Measurements from ENCODE around the gene NRL.

- TF ChIP-seq, protein P1, sequence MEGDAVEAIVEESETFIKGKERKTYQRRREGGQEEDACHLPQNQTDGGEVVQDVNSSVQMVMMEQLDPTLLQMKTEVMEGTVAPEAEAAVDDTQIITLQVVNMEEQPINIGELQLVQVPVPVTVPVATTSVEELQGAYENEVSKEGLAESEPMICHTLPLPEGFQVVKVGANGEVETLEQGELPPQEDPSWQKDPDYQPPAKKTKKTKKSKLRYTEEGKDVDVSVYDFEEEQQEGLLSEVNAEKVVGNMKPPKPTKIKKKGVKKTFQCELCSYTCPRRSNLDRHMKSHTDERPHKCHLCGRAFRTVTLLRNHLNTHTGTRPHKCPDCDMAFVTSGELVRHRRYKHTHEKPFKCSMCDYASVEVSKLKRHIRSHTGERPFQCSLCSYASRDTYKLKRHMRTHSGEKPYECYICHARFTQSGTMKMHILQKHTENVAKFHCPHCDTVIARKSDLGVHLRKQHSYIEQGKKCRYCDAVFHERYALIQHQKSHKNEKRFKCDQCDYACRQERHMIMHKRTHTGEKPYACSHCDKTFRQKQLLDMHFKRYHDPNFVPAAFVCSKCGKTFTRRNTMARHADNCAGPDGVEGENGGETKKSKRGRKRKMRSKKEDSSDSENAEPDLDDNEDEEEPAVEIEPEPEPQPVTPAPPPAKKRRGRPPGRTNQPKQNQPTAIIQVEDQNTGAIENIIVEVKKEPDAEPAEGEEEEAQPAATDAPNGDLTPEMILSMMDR (IDR thresholded peaks at IDR 0.05) = peak in 2 of 4 experiments; percentile 23 to 35
- TF ChIP-seq POLR2AphosphoS5 (IDR thresholded peaks at IDR 0.05) (peak; percentile 54), POLR2A (IDR thresholded peaks at IDR 0.05) (no peak)
Observed at GRCh38 chr14:24093901-24094840, 20.6 kb downstream of the NRL start, which contains the start of gene PCK2.
